Thoracic aorta (tissue), 2 donors: ENCODE measurements around the gene LINGO1. TPM values are rescaled to one million over a fixed set of nuclear protein-coding genes. Genes with fewer than 3 reads are reported as not detected.

Source experiments
- ATAC-seq: fragments of 150-250 bp; one replicate; pipeline ENCODE4 v1.8.0; 2017; ENCODE audit warnings: low read depth; ENCODE audit not compliant: insufficient number of reproducible peaks, low FRiP score
- DNase-seq: peaks from one replicate; pipeline ENCODE4 v3.0.0-alpha.2; 2020; ENCODE audit warnings: low spot score
- H3K27ac ChIP-seq, 2 donors: fragments of 200-600 bp; sonication (generic); 1 replicate in 1 of 2; 2 replicates in 1 of 2; pipeline ENCODE4 v1.5.1; 2016; ENCODE audit warnings: mild to moderate bottlenecking in 2 of 2, moderate library complexity in 2 of 2
- H3K27me3 ChIP-seq: fragments of 200-600 bp; sonication (generic); replicated peaks from 2 replicates; pipeline ENCODE4 v1.6.0; 2016; ENCODE audit warnings: mild to moderate bottlenecking; ENCODE audit not compliant: insufficient read depth
- H3K36me3 ChIP-seq: fragments of 200-600 bp; sonication (generic); one replicate; pipeline ENCODE4 v1.5.1; 2016
- H3K4me1 ChIP-seq, 2 donors: fragments of 200-600 bp; sonication (generic); 1 replicate in 1 of 2; 2 replicates in 1 of 2; pipeline versions ENCODE4 v1.5.1 to v1.6.0; 2016; ENCODE audit warnings: low read depth in 2 of 2, mild to moderate bottlenecking in 1 of 2; ENCODE audit not compliant: control insufficient read depth in 1 of 2
- H3K4me3 ChIP-seq: fragments of 200-600 bp; sonication (generic); 2 replicates; pipeline ENCODE4 v1.5.1; 2016; ENCODE audit warnings: mild to moderate bottlenecking
- H3K9me3 ChIP-seq: fragments of 200-600 bp; sonication (generic); 2 replicates; pipeline ENCODE4 v1.5.1; 2016
- CTCF ChIP-seq: fragments of 200-600 bp; sonication (generic); IDR thresholded peaks from one replicate; pipeline ENCODE4 v1.5.1; 2019; ENCODE audit warnings: antibody characterized with exemption
- total RNA-seq, 2 donors: library from RNA; depleted of rRNA; stranded (reverse); fragments of >200 nt; gene quantifications; one replicate each; pipeline versions ENCODE4 v1.1.0 to v1.2.3, GENCODE V29; 2016

The LINGO1 gene
- total RNA-seq, 2 donors from 2014 or later = 0.63 to 4.6 TPM

DNA sequence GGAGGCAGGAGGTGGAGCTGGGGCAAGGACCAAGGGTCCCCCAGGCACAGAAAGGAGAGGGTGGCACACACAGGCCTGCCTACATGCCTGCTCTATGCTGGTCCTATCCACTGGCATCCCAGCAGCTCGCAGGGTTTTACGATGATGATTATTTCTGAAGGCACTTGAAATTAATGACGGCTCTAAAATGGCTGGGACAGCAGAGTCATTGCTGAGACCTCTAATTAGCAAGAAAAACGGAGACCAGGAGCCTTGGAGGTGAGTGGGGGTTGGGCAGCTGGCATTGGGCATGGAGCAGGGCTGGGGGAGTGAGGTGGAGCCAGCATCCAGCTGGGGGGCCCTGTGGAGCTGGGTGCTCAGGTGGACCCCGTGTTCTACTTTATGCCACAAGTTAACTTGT, 3.5 kb upstream of the LINGO1 start:
- Histone ChIP-seq H3K4me3 (no peak overlapping the region), H3K9me3 (no peaks in the 10 kb centered on the region), H3K27ac (no peak overlapping the region), H3K4me1 (peaks cover 7 to 19% of the 10 kb centered on the region in 2 donors), H3K27me3 (peaks cover 6% of the 10 kb centered on the region), H3K36me3 (no peaks in the 10 kb centered on the region)
- ATAC-seq (no peak), DNase-seq (no peak)
- no peak for TF ChIP-seq CTCF

DNA sequence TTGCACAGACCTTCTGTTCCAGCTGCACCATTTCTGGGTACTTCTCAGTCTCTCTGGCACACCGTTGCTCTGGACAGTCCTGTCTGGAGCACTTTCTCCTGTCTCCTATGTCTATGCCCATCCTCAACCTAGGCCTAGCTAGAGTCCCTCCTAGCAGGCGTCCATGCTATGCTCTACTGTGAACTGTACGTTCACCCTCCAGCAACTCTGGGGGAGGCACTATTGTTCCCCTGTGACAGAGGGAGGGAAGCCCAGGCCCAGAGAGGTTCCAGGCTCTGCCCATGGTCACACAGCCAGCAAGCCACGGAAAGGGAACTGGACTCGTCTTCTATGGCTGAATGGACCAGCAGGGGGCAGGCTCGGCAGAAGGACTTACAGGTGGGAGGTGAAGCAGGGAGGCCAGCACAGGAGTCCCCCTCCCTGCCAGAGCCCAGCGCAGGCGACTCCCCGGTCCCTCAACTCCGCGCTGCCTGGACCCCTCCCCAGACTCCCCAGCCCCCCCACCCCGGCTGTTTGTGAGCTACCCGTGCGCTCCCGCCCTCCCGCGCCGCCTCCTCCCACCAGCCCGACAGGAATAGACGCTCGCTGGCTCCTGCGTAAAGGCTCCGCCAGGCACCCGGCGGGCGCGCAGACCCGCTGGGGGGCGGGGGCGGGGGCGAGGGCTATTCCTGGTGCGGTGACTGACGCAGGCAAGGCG, 1.7 kb upstream of the LINGO1 start:
- no peak for DNase-seq
- Histone ChIP-seq H3K4me3 (no peak overlapping the region), H3K9me3 (no peaks in the 10 kb centered on the region), H3K4me1 (peaks cover 7 to 19% of the 10 kb centered on the region in 2 donors), H3K36me3 (no peaks in the 10 kb centered on the region), H3K27ac (no peak overlapping the region), H3K27me3 (peaks cover 6% of the 10 kb centered on the region)
- TF ChIP-seq CTCF = no peak
- no peak for ATAC-seq

GRCh38 chr15:77633913-77634265, 1.2 kb upstream of the LINGO1 start:
- no peak for TF ChIP-seq CTCF
- no peaks in the 10 kb centered on the region for H3K36me3 ChIP-seq
- H3K27ac ChIP-seq = no peak overlapping the region
- ATAC-seq (no peak), DNase-seq (no peak)
- peaks cover 6% of the 10 kb centered on the region for H3K27me3 ChIP-seq
- H3K4me1 ChIP-seq = peaks cover 7 to 19% of the 10 kb centered on the region in 2 donors
- H3K4me3 ChIP-seq = peak overlapping the region; percentile 75
- no peaks in the 10 kb centered on the region for H3K9me3 ChIP-seq

DNA sequence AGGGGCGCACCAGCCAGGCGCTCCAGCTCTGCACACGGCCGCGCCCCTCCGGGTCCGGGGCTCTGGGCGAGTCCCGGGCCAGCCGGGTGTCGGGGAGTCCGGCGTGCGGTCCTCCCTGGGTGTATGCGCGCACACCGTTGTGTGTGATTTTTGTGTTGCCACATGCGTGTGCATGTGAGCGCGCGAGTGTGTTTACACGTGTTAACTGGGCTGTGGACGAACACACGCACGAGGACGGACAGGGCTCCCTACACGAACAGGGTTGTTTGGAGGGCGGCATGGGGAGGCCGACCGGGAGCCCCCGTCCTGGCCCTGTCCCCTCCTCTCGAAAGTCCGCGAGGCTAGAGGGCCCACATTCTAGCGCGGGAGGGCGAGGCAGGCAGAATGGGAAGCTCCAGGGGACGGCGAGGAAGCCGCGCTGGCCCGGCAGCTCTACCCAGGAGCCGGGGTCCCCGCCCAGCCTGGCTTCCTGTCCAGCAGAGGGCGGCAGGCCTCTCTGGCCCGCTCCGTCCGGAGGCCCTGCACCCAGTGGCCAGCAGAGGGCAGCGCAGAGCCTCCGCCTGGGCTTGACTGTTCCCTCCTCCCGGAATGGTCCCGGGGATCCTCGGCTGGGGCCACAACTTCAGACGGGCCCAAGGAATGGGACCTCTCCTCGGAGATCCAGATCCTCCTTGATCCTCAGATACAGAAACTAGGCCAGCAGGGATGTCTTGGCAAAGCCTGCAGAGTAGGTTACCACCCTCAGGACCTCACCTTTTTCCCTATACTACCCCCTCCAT, 611 bp upstream of the LINGO1 start:
- Histone ChIP-seq H3K36me3 (no peaks in the 10 kb centered on the region), H3K4me1 (peaks cover 7 to 19% of the 10 kb centered on the region in 2 donors), H3K4me3 (peak overlapping the region; percentile 75), H3K27ac (no peak overlapping the region), H3K9me3 (no peaks in the 10 kb centered on the region), H3K27me3 (peaks cover 6% of the 10 kb centered on the region)
- ATAC-seq (peak; percentile 78), DNase-seq (peak; percentile 25)
- TF ChIP-seq CTCF = peak; percentile 98

- H3K4me3 ChIP-seq = peak overlapping the region; percentile 64
- no peak for ATAC-seq
- no peak overlapping the region for H3K27ac ChIP-seq
- DNase-seq = no peak
- H3K27me3 ChIP-seq = peaks cover 6% of the 10 kb centered on the region
- no peak for TF ChIP-seq CTCF
- no peaks in the 10 kb centered on the region for H3K36me3 ChIP-seq
- H3K4me1 ChIP-seq = peaks cover 7 to 19% of the 10 kb centered on the region in 2 donors
- no peaks in the 10 kb centered on the region for H3K9me3 ChIP-seq
Observed at GRCh38 chr15:77631745-77632533, 773 bp downstream of the LINGO1 start.
